ENCODE measurements around the gene IL23R.
"Not testable (repeated sequence)": the region's sequence is repeated elsewhere in the genome, so short reads cannot be mapped to it uniquely, and the experiment has no call there.

Gene IL23R, protein sequence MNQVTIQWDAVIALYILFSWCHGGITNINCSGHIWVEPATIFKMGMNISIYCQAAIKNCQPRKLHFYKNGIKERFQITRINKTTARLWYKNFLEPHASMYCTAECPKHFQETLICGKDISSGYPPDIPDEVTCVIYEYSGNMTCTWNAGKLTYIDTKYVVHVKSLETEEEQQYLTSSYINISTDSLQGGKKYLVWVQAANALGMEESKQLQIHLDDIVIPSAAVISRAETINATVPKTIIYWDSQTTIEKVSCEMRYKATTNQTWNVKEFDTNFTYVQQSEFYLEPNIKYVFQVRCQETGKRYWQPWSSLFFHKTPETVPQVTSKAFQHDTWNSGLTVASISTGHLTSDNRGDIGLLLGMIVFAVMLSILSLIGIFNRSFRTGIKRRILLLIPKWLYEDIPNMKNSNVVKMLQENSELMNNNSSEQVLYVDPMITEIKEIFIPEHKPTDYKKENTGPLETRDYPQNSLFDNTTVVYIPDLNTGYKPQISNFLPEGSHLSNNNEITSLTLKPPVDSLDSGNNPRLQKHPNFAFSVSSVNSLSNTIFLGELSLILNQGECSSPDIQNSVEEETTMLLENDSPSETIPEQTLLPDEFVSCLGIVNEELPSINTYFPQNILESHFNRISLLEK

DNA sequence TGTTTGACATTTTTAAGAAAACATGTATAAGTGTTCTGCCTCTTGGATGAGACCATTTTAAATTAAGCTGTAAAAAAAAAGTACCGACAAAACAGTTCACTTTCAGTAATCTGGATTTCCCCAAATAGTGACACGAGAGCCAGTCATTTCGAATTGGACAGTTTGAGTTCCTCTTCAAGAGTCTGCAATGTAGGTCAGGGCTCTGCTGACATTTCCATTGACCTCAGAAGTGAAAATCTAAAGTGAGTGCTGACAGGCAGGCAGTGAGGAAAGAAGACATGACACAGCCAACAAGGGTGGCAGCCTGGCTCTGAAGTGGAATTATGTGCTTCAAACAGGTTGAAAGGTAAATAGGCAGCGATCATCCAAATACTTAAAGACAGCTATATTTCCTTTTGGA is at the start of gene IL23R:
TSS of gene IL23R (plus strand) at position 259 of the 400 bp plus-strand sequence. CDS start 1,667 bp downstream, outside the sequence.
- no peak for DNase-seq

DNA sequence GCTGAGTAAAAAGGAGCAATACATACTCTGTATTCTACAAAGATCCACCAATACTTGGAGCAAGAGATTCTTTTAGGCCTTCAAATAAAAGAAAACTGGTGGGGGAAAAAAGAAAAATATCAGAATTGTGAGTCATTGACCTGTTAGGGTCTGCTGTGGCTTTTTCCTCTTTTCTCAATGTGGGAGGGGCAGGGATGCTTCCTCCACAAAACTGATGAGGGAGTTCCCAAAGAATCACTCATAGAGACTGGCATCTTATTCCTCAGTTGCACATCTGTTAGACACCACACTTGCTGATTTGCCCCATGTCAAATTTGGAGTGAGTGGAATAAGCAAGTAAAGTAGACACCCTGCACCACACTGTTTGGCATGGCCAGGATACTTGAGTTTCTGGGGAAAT is 48.1 kb upstream of the IL23R start:
- no peak for DNase-seq

- no peak for DNase-seq
Observed at GRCh38 chr1:67118646-67119045, 47.6 kb upstream of the IL23R start.

DNA sequence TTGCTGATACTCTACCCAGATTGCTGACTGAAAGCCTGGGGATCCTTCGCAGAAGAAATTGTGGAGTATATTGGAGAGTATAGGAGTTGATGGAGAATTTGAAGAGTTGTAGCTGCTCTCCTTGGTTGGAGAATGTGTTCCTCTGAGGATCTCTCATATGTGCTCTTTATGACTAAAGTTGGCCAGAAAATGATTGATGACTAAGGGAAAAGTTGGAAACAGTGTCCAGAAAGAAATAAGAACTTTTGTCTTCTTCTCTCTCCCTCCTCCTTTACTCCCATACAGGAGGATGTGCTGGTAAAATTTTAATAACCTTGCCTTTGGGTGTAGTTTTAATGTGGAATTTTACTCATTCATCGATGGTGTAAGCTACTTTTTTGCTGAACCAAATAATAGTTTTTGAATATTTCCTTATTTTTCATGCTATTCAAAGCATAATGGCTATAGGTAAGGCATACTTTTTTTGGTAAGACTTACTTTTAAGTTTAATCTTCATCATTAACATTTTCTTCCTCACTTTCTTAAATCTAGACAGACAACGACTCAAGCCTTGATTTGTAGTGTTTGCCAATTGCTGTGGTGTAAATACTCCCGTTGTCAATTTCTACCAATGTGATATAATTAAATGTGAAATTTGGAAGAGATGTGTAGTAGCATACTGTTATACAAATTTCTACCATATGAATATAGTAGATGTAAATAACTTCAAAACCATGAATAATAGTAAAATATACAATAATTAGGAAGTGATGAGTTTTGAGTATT is 45.2 kb upstream of the IL23R start:
- DNase-seq = no peak

DNA sequence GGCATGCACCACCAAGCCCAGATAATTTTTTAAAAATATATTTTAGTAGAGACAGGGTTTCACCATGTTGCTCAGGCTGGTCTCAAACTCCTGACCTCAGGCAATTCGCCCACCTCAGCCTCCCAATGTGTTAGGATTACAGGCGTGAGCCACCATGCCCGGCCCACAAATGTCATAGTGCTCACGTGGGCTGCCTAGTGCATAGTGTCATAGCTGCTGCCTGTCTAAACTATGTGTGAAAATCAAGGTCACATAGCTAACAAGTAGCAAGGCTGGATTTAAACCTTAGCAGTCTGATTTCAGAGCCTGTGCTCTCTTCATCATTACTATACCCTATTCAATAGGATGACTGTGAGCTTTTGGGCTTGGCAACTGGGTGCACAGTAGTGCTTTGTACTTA is 41.8 kb upstream of the IL23R start:
- DNase-seq = no peak

DNA sequence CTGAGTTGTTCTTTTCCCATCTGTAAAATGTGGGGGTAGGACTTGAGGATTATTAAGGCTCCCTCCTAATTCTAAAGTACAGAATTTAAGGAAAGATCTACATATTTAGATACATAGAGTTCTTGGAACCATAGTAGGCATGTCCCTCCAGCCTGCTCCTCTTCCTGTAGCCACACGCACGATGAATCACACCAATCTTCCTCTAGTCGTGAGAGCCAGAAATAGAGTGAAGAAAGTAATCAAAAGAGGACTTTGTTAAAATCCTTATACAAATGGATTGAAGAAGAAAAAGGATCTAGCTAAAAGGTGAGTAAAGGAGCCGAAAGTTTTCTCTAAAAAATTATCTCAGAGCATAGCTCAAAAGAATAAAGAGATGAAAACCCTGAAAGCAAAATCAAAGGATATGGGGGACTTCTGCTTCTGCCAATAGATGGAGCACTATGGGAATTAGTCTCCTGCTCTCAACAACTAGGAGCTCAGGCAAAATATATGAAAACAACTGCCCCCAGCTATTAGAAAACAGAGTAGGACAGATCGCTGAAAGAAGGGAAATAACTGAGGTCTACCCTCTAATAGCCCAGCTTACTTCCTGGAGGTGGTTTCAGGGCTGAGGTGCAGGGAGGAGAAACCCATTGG is 40.0 kb upstream of the IL23R start:
- DNase-seq = no peak

DNA sequence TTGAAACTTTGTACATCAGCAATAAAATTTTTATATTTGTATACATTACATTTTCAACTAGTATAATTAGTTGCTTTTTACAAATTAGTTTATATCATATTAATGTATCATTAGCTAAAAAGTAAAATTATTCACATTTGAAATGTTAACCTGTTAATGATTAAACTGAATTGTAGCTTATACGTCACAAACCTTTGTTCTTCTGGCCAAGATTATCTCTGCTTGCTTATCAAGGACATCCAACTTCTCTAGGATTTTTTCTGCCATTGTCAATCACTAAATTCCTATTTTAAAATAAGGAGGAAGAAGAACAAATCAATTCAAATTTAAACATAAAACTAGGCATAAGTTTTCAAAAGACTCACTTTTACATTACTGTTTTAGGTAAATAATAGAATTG is 39.3 kb upstream of the IL23R start:
- no peak for DNase-seq

DNA sequence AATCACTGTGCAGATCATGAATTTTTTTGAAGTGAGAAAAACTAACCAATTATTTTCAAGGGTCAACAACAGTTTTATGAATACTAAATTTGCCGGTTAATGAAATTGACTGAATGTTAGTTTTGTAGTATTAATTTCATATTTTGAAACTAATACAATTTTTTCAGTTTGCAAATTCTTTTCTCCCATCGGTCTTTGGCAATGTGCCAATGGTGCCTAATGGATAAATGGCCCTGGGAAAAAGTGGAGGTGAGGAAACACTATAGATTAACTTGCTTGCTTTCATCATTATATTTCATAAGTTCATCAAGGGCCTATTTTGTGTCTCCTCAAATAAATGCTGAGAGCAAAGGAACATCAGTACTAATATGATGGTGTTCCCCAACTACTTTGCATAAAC is 35.6 kb upstream of the IL23R start:
- no peak for DNase-seq

GRCh38 chr1:67133177-67133576 is 33.1 kb upstream of the IL23R start:
- DNase-seq = no peak

GRCh38 chr1:67134695-67135094 is 31.6 kb upstream of the IL23R start, which contains the start of gene C1orf141:
TSS of gene C1orf141 (minus strand) at chr1:67134970. CDS start at chr1:67127240, 7,730 bp downstream.
- DNase-seq = peak in 16 of 56 donors; percentile 0 to 29 (median 6)

GRCh38 chr1:67135354-67135753 is 30.9 kb upstream of the IL23R start:
- no peak for DNase-seq

DNA sequence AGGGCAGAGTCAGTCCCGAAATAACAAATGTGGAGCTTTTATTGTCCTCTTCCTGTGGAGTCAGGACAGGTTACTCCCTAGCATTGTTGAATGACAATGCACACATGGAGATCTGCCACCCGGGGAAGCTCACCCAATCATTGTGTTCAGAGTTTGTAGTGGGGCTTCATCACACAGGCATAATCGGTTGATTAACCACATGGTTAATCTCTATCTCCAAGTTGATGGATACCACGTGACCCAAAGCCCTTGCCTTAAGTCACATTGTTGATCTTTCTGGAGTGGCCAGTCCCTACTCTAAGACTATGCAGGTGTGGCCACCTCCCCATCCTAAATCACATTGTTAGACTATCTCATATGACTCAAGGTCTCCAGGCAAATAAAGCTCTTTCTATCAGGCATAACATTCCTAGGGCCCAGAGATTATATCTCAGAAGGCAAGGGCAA is 28.9 kb upstream of the IL23R start:
- no peak for DNase-seq

- DNase-seq = no peak
Observed at GRCh38 chr1:67138813-67139499, 27.3 kb upstream of the IL23R start.

GRCh38 chr1:67140460-67140859 is 25.8 kb upstream of the IL23R start:
- no peak for DNase-seq

DNA sequence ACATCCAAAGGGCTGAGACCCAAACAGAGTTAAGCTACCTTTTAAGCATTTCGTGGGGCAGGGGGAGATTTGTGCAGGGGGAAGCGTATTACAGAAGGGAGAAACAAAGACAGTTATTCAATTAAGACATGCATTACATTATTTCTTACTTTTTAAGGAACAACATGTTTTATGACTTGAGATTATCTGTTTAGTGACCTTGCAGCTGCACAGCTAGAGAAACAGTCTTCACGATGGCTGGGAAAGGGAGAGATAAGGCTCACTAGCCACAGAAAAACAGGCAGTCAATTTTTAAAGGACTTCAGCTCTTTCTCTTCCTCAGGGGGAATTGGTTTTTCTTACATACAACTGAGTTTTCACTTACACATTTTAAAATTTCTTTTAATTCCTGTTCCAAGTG is 24.4 kb upstream of the IL23R start:
- not testable (repeated sequence) for DNase-seq

- DNase-seq = no peak
Observed at GRCh38 chr1:67142931-67143330, 23.3 kb upstream of the IL23R start.

GRCh38 chr1:67143966-67144365 is 22.3 kb upstream of the IL23R start:
- no peak for DNase-seq

- no peak for DNase-seq
Observed at GRCh38 chr1:67144696-67145095, 21.6 kb upstream of the IL23R start.

- no peak for DNase-seq
Observed at GRCh38 chr1:67146101-67146500, 20.2 kb upstream of the IL23R start.

DNA sequence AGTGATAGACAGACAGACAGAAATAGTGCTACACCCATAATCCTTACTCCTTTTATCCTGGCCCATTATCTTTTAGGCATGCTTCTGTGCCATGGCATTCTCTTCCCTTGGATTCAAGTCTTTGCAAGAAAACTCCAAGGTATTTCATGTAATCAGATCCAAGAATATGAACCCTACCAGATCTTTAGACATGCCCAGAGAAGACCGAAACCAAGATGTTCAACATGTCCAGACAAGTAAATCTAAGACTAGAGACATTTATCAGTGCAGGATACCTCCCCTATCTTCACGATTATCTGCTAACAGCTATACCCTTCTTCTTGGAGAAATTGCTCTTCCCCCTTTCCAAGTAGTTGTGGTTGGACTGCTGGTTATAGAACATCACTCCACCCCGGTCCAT is 19.7 kb upstream of the IL23R start:
- DNase-seq = no peak

DNA sequence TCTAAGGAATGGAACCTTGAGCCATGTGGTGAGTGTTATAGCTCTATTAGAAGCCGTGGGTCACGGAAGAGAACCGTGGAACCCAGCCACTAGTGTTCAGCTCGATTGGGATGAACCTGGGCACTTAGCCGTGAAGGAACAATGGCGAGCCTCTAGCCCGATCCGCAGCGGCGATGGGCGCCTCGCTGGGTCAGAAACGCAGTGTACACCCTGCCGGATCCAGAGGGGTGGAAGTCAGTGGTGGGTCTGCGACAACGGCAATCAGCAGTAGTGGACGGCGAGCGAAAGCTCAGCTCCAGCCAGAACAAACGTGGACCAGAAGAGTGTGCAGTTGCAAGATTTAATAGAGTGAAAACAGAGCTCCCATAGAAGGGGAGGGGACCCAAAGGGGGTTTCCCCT is 18.3 kb upstream of the IL23R start:
- not testable (repeated sequence) for DNase-seq
